Transverse colon (tissue), 4 donors: Measurements from ENCODE around the gene KATNB1. TPM values are rescaled to one million over a fixed set of nuclear protein-coding genes. Genes with fewer than 3 reads are reported as not detected.

Experiments
- DNase-seq: peaks from one replicate; pipeline ENCODE4 v3.0.0-alpha.2; 2019
- H3K27ac ChIP-seq, 4 donors: fragments of 200-600 bp; sonication (generic); 2 replicates each; pipeline ENCODE4 v1.5.1; 2016 to 2018; ENCODE audit warnings: inconsistent platforms in 4 of 4
- H3K27me3 ChIP-seq: fragments of 200-600 bp; sonication (generic); 2 replicates; pipeline ENCODE4 v1.5.1; 2017; ENCODE audit warnings: inconsistent platforms
- H3K36me3 ChIP-seq, 4 donors: fragments of 200-600 bp; sonication (generic); 2 replicates each; pipeline ENCODE4 v1.5.1; 2017 to 2019; ENCODE audit warnings: inconsistent platforms in 4 of 4
- H3K4me1 ChIP-seq, 4 donors: fragments of 200-600 bp; sonication (generic); 2 replicates each; pipeline ENCODE4 v1.5.1; 2017 to 2020; ENCODE audit warnings: inconsistent platforms in 4 of 4
- H3K4me3 ChIP-seq, 4 donors: fragments of 200-600 bp; sonication (generic); 1 replicate in 1 of 4; 2 replicates in 3 of 4; pipeline versions ENCODE4 v1.5.1 to v1.6.1; 2017 to 2019; ENCODE audit warnings: inconsistent platforms in 4 of 4
- H3K9me3 ChIP-seq, 2 donors: fragments of 200-600 bp; sonication (generic); 2 replicates each; pipeline ENCODE4 v1.5.1; 2017 to 2019; ENCODE audit warnings: inconsistent platforms in 2 of 2
- CTCF ChIP-seq, 5 experiments: fragments of 200-600 bp in 3 of 5; fragments of 450-650 bp in 2 of 5; sonication (generic) in 3 of 5; IDR thresholded peaks; 1 replicate in 2 of 5; 2 replicates in 3 of 5; pipeline ENCODE4 v1.5.1; 2016 to 2017; ENCODE audit warnings: antibody characterized with exemption in 5 of 5, inconsistent platforms in 3 of 5, mild to moderate bottlenecking in 2 of 5, moderate library complexity in 1 of 5
- EP300 ChIP-seq: sonication (generic); formaldehyde crosslinking; IDR thresholded peaks from one replicate; pipeline ENCODE4 v1.6.1; 2017; ENCODE audit warnings: antibody characterized with exemption, low read depth
- POLR2A ChIP-seq: fragments of 450-650 bp; IDR thresholded peaks from one replicate; pipeline ENCODE4 v1.6.1; 2016; ENCODE audit warnings: antibody characterized with exemption, mild to moderate bottlenecking, moderate library complexity
- POLR2AphosphoS5 ChIP-seq, 3 donors: sonication (generic); formaldehyde crosslinking; IDR thresholded peaks; one replicate each; pipeline ENCODE4 v1.6.1; 2016; ENCODE audit warnings: antibody characterized with exemption in 3 of 3
- WGBS, 2 donors: methylation state at CpG; one replicate each; pipeline ENCODE4 v1.1.5; 2018; ENCODE audit warnings: low coverage in 1 of 2; 5-methylcytosine and 5-hydroxymethylcytosine counted together
- in situ Hi-C, 4 donors: fragments of 200-750 bp; cut with MboI; loops; one replicate each; pipeline versions ENCODE4 v1.15.0 to v1.15.1; 2017; ENCODE audit warnings: low sequenced_read_pairs in 3 of 4, low pct_ligation_motif_present in 1 of 4, low pct_unique_long_range_greater_than_20kb in 1 of 4
- intact Hi-C: fragments of 100-400 bp; cut with DNase I; formaldehyde crosslinking; loops from one replicate; pipeline ENCODE4 v1.15.1; 2023; ENCODE audit warnings: low total_unique reads
- total RNA-seq, 4 donors: library from RNA; depleted of rRNA; stranded (reverse); fragments of >200 nt; gene quantifications; one replicate each; pipeline ENCODE4 v1.1.0, GENCODE V29; 2016

KATNB1 gene
- total RNA-seq, 4 donors from 2014 or later, result 11.3 to 28.4 (median 22.3) TPM

GRCh38 chr16:57722210-57722499, 13.4 kb upstream of the KATNB1 start:
- 91% methylated on average over 2 of the region's 2 CpGs; no CpG with 5 or more reads in 1 of the 2 donors for WGBS, 2 donors
- no peak for TF ChIP-seq POLR2A
- no peak for TF ChIP-seq EP300
- no peak for TF ChIP-seq POLR2AphosphoS5 (IDR thresholded peaks at IDR 0.05)
- TF ChIP-seq CTCF (IDR thresholded peaks at IDR 0.05), result no peak
- Histone ChIP-seq H3K27ac (no peak overlapping the region), H3K4me1 (no peaks in the 10 kb centered on the region), H3K36me3 (no peaks in the 10 kb centered on the region), H3K4me3 (no peak overlapping the region), H3K9me3 (no peaks in the 10 kb centered on the region), H3K27me3 (no peaks in the 10 kb centered on the region)
- intact Hi-C loops (no loop called here), in situ Hi-C loops (no loop called here)
- DNase-seq, result no peak

DNA sequence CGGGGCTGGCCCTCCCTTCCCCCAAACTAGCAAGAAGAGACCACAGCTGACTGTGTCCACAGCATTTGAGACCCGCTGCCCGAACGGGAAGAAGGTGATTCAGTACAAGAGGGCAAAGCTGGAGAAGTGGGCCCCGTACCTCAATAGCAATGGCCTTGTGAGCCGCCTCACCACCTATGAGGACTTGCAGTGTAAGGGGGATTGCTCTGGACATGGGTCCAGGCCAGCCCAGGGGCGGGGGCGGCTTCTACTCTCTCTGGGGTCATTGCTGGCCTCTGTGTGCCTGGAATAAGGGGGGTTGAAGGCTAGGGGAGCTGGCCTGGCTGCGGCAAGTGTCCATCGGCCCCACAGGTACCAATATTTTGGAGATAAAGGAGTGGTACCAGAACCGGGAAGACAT, 12.9 kb upstream of the KATNB1 start:
- intact Hi-C loops (no loop called here), in situ Hi-C loops (no loop called here)
- Histone ChIP-seq H3K27me3 (no peaks in the 10 kb centered on the region), H3K27ac (no peak overlapping the region), H3K9me3 (no peaks in the 10 kb centered on the region), H3K4me3 (no peak overlapping the region), H3K4me1 (no peaks in the 10 kb centered on the region), H3K36me3 (no peaks in the 10 kb centered on the region)
- no peak for DNase-seq
- WGBS, 2 donors, result 65 to 86% methylated on average over 6 to 7 of the region's 11 CpGs
- TF ChIP-seq POLR2A, result no peak
- TF ChIP-seq CTCF (IDR thresholded peaks at IDR 0.05), result no peak
- no peak for TF ChIP-seq POLR2AphosphoS5 (IDR thresholded peaks at IDR 0.05)
- no peak for TF ChIP-seq EP300

DNA sequence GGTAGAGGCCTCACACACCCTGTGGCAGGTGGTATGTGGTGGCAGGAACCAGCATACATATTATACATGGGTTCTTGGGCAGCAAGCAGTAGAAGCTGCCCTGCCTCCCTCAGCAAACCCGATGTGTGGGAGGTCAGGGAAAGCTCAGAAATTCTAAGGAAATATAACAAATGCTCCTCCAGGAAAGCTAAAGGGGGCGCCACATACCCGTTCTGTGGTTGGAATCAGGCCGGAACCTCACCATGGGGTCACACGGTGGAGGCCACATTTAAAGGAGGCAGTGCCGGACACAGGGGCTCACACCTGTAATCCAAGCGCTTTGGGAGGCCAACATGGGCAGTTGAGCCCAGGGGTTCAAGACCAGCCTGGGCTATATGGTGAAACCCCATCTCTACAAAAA, 12.4 kb upstream of the KATNB1 start:
- in situ Hi-C loops (no loop called here), intact Hi-C loops (no loop called here)
- no peaks in the 10 kb centered on the region for H3K9me3 ChIP-seq
- 71 to 80% methylated on average over 1 to 7 of the region's 7 CpGs for WGBS, 2 donors
- H3K27me3 ChIP-seq, result no peaks in the 10 kb centered on the region
- no peaks in the 10 kb centered on the region for H3K36me3 ChIP-seq
- TF ChIP-seq CTCF (IDR thresholded peaks at IDR 0.05), result no peak
- TF ChIP-seq EP300, result no peak
- TF ChIP-seq POLR2AphosphoS5 (IDR thresholded peaks at IDR 0.05), result no peak
- no peak for TF ChIP-seq POLR2A
- no peak overlapping the region for H3K4me3 ChIP-seq
- no peaks in the 10 kb centered on the region for H3K4me1 ChIP-seq
- DNase-seq, result no peak
- no peak overlapping the region for H3K27ac ChIP-seq

DNA sequence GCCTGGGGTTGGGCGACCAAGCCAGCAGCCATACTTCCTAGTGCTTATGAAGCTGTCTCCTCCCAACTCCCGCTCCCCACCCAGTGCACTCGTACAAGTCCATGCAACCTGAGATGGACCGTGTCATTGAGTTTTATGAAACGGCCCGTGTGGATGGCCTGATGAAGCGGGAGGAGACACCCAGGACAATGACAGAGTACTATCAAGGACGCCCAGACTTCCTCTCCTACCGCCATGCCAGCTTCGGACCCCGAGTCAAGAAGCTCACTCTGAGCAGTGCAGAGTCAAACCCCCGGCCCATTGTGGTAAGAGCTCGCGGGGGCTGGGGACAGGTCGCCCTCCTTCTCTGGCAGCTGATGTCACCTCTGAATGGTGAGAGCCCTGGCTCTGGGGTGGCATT, 11.0 kb upstream of the KATNB1 start:
- in situ Hi-C loops (no loop called here), intact Hi-C loops (no loop called here)
- TF ChIP-seq POLR2A, result no peak
- no peak for DNase-seq
- Histone ChIP-seq H3K4me3 (no peak overlapping the region), H3K9me3 (no peaks in the 10 kb centered on the region), H3K4me1 (no peaks in the 10 kb centered on the region), H3K27ac (no peak overlapping the region), H3K36me3 (no peaks in the 10 kb centered on the region), H3K27me3 (no peaks in the 10 kb centered on the region)
- 80% methylated on average over 15 of the region's 15 CpGs; no CpG with 5 or more reads in 1 of the 2 donors for WGBS, 2 donors

DNA sequence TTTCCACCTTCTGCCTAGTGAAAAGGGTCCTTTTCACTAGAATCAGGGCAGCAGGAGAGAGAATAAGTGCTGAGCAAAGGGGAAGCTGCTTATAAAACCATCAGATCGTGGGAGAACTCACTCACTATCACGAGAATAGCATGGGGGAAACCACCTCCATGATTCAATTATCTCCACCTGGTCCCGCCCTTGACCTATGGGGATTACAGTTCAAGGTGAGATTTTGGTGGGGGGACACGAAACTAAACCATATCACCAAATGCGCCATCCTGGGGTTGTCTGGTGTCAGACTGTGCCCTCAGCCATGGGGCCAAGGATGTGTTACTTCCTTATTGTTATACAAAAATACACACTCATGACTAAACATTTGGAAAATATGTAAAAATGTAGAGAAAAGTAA, 10.4 kb upstream of the KATNB1 start:
- intact Hi-C loops, result no loop called here
- Histone ChIP-seq H3K9me3 (no peaks in the 10 kb centered on the region), H3K36me3 (no peaks in the 10 kb centered on the region), H3K4me1 (no peaks in the 10 kb centered on the region), H3K27ac (no peak overlapping the region), H3K4me3 (no peak overlapping the region), H3K27me3 (no peaks in the 10 kb centered on the region)
- TF ChIP-seq CTCF (IDR thresholded peaks at IDR 0.05), result no peak
- no peak for TF ChIP-seq POLR2A
- no peak for TF ChIP-seq EP300
- TF ChIP-seq POLR2AphosphoS5 (IDR thresholded peaks at IDR 0.05), result no peak
- WGBS, 2 donors, result 39% methylated on average over 5 of the region's 5 CpGs; no CpG with 5 or more reads in 1 of the 2 donors
- DNase-seq, result no peak
- in situ Hi-C loops, result no loop called here
